Stimulated activated CD8-positive, alpha-beta memory T cell treated with anti-CD3 and anti-CD28 coated beads, Interleukin-7, amount 100 ng/mL, for 4 hours (primary cell): Measurements from ENCODE around the gene TBC1D22A.

Experiments
- DNase-seq, 2 donors: peaks; one replicate each; pipeline ENCODE4 v3.0.0-alpha.2; 2020; ENCODE audit warnings: low read depth in 2 of 2

Gene TBC1D22A

GRCh38 chr22:46858181-46858771, 95.8 kb downstream of the TBC1D22A start:
- DNase-seq: no peak

GRCh38 chr22:46860562-46860961, 98.1 kb downstream of the TBC1D22A start:
- DNase-seq: no peak

- no peak for DNase-seq
Measured at GRCh38 chr22:46861468-46862367, 99.3 kb downstream of the TBC1D22A start.

GRCh38 chr22:46862418-46863324, 100.2 kb downstream of the TBC1D22A start:
- DNase-seq: no peak

- no peak for DNase-seq
Measured at GRCh38 chr22:46863794-46864193, 101.3 kb downstream of the TBC1D22A start.

GRCh38 chr22:46864314-46865051, 102.0 kb downstream of the TBC1D22A start:
- DNase-seq: no peak

- no peak for DNase-seq
Measured at GRCh38 chr22:46865052-46865434, 102.6 kb downstream of the TBC1D22A start.

GRCh38 chr22:46865642-46866041, 103.2 kb downstream of the TBC1D22A start:
- DNase-seq: no peak

GRCh38 chr22:46866591-46866990, 104.1 kb downstream of the TBC1D22A start:
- DNase-seq: no peak

- DNase-seq: no peak
Measured at GRCh38 chr22:46867106-46867505, 104.7 kb downstream of the TBC1D22A start.

GRCh38 chr22:46869329-46869728, 106.9 kb downstream of the TBC1D22A start:
- no peak for DNase-seq

GRCh38 chr22:46869831-46870441, 107.5 kb downstream of the TBC1D22A start:
- no peak for DNase-seq

GRCh38 chr22:46871826-46872225, 109.4 kb downstream of the TBC1D22A start:
- no peak for DNase-seq

GRCh38 chr22:46875089-46875488, 112.6 kb downstream of the TBC1D22A start:
- no peak for DNase-seq

- DNase-seq: no peak
Measured at GRCh38 chr22:46876357-46876934, 114.0 kb downstream of the TBC1D22A start.

- DNase-seq: no peak
Measured at GRCh38 chr22:46878191-46878948, 115.9 kb downstream of the TBC1D22A start.

GRCh38 chr22:46879083-46879482, 116.6 kb downstream of the TBC1D22A start:
- DNase-seq: no peak

GRCh38 chr22:46881373-46882118, 119.1 kb downstream of the TBC1D22A start:
- DNase-seq: no peak
